HG02840 (cell line): Measurements from ENCODE around the gene PLEKHB1.

Experiments
- ATAC-seq: cut with Tn5 transposase; IDR thresholded peaks from one replicate; pipeline ENCODE4 v1.9.1; 2021; ENCODE audit warnings: mild to moderate bottlenecking, moderate library complexity, moderate number of reproducible peaks; ENCODE audit not compliant: unreplicated experiment, low FRiP score

Gene PLEKHB1

DNA sequence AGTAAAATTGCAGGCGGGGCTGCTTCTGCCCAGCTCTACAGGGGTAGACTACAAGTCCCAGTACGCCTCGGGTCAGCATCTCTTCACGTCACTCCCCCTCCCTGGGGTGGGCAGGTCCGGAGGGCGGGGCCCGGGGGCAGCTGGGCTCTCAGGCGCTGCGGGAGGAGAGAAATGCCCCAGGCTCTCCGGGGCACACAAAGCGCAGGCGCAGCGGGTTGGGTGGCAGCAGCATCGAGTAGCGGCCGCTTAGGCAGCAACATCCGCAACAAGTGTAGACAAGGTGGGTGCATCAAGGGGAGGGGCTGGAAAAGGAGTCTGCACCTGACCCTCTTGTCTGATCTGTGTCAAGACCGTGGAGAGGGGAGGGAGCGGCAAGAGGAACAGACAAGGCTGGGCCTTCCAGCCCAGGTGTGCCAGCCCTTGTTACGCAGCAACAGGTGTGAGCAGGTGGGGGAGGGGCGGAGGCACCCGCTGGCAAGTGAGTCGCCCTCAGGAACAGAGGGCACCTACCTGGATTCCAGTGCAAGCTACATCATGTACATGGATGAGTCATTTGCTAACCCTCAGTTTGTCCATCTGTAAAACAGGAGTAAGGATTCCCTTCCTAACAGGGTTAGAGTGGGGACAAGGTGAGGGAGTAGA lies 1.2 kb downstream of the PLEKHB1 start:
- ATAC-seq = no peak

DNA sequence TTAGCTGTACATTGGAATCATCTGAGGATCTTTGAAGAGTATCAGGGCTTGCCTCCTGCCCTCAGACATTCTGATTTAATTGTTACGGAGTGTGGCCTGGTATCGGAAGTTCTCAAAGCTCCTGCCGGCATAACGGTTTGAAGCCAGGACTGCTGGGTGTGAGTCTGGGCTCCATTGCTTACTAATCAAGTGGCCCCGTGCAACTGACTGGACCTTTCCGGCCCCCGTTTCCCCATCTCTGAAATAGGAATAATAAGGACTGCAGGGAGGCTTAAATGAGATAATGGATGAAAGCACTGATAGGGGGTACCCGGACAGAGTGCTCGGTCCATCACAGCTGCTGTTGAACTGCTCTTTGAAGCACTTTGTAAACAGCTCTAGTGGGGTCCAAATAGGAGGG lies 1.7 kb downstream of the PLEKHB1 start:
- ATAC-seq = no peak

DNA sequence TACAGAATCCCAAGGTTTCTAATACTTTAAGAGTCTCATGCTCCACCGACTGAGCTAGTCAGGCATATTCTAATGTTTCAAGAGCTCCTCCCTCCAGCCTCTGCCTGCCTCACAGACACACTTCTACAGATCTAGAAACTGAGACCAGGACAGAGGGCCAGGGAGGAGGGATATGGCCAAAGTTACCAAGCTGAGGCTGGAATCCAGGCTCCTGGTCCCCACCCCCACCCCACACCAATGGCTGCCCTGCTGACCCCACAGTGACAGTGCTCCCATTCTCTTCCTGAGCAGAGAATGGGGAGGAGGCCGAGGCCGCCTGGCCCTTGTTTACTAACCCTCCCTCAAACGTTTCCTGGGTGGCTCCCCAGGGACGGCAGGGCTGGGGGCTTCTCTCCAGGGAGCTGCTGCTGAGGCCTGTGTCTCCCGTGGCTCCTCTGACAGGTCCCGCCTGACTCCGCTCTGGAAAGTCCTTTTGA lies 2.2 kb downstream of the PLEKHB1 start:
- ATAC-seq = no peak

DNA sequence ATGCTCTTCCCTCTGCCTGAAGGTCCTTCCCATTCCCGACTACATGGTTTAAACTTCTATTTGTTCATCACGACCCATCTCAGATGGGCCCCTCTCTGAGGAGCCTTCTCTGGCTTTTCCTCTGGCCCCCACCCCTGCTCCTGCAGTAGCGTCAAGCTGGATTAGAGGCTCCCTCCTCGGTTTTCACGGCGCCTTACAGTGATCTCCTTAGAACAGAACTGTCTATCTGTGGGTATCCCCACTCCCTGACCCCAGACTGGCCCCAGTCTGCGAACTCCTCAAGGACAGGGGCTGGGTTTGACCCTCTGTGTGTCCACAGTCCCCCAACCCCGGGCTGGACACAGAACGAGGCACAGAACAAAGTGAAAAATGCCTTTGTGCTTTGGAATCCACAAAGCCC lies 2.8 kb downstream of the PLEKHB1 start:
- no peak for ATAC-seq

DNA sequence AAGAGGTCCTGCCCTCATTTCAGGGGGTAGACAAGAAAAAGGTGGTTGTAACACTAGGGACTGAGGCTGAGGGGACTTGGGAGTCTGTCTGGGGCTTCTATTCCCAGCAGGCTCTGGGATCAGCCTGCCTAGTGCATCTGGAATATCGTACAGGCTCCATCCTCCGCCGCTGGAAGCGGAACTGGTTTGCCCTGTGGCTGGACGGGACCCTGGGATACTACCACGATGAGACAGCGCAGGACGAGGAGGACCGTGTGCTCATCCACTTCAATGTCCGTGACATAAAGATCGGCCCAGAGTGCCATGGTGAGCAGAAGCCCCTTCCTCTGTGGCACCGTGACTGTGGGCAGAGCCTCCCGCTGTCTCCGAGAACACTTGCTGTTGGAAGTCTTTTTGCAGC lies 4.0 kb downstream of the PLEKHB1 start:
- no peak for ATAC-seq

DNA sequence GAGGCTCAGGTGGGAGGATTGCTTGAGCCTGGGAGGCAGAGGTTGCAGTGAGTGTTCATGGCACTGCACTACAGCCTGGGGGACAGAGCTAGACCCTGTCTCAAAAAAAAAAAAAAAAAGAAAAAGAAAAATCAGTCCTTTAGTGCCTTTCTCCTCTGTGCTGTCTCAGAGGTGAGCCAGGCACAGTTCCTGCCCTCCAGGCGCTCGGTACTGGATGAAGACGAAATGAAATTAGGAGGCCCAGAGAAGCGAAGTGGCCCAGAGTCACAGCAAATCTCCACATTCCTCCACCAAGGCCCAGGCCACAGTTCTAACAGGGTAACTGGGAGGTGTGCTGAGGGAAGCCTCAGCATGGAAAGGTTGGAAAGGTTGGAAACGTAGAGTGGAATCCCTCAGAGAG lies 4.9 kb downstream of the PLEKHB1 start:
- no peak for ATAC-seq

DNA sequence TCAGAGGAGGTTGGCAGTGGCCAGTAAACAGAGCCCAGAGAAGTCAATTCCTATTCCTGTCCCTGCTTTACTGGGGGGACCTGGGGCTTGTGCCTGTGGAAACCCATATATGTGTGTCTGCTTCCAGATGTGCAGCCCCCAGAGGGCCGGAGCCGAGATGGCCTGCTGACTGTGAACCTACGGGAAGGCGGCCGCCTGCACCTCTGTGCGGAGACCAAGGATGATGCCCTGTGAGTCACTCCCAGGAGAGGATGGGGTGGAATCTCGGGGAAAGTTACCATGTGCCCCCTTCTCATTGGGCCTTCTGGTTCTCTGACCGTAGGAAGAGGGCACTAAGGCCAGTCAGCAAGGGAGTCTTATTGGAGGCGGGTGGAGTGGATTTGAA lies 5.3 kb downstream of the PLEKHB1 start:
- ATAC-seq = no peak

DNA sequence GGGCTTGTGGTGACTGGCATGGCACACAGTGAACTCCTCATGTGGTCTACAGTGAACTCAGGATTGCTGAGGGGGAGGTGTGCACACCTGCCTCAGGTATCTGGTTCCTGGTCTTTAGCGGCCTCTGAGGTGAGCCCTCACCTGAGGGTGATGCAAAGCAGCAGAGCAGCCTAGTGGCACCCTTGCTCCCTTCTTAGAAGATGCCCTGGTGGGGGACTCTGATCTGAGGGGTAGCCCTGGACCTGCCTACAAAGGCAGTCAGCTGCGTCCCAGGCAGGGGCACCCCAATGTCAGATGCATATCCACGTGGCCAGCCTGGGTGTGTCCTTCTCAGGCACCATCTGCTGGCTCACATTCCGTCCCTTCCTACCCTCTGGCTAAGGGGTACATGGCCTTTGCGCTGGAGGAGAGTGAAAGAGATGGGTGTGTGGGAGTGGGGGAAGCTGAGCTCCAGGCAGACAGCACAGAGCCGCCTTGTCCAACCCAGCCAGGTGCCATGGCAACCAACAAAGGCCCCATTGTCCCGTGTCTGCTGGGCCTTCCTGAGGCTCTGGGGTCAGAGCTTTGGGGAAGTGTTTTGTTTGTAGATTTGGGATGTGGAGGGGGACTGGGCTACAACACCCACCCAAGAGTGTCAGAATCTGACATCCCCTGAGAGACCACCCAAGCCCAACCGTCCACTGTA lies 5.8 kb downstream of the PLEKHB1 start:
- no peak for ATAC-seq

DNA sequence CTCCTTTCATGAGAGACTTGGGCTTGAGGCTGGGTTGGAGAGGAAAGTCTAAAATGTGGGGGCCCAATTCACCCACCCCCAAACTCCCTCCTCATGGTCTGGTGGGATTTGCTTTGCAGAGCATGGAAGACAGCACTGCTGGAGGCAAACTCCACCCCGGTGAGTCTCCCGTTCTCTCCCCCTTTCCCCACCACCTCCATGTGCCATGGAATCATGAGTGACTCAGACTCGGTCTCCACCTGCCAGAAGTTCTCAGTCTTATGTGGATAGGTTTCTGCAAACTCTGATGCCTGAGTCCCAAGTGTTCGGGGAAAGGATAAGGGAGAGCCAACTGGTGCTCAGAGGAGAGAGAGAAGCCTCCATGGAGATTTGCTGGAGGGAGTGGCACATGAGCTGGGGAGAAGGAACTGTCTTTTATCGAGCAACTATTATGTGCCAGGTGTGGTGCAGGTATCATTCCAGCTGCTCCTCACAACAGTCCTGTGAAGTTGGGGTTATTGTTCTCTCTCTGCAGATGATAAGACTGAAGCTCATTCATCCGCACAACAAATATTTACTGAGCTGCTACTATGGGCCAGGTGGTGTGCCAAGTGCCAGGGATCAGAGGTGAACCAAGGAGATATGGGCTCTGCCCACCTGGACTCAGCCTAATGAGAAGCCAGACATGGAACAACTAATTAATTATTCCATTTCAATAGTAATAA lies 6.6 kb downstream of the PLEKHB1 start:
- no peak for ATAC-seq

DNA sequence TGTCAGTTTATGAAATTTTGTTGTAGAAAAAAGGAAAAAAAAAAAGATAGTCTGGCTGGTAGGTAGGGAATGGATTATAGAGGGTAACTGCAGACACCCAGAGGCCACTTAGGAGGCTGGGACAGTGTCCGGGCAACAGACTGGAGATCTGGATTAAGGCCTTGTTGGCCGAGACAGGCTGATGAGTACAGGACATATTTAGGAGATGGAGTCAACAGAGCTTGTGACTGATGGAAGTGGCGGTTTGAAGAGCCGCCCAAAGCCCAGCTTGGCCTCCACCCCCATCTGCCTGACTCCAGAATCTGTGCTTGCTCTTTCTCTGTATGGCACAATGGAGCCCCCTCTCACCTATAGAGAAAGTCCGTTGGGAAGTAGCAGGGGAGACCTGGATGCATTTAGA lies 7.6 kb downstream of the PLEKHB1 start:
- no peak for ATAC-seq

DNA sequence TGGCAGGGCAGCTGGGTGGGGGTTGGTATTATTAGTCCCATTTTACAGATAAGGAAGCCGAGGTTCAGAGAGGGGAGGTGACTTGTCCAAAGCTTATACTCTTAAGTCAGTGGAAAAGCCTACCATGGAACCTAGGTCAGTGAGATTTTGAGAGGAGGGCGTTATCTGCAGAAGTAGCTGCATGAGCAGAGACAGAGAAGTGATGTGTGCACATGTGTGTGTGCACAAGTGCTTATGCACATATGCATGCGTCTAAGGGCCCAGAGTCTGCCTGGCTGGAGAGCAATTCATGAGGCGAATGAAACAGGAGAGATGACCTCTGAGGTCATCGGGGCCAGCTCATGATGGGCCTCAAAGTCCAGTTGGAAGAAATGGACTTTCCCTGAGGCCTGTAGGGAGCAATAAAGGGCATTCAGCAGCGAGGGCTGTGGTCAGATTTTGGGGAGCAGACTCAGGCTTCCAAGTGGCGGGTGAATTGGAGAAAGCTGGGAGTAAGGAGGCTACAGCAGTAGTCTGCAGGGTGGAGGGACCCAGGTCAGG lies 8.2 kb downstream of the PLEKHB1 start:
- no peak for ATAC-seq

DNA sequence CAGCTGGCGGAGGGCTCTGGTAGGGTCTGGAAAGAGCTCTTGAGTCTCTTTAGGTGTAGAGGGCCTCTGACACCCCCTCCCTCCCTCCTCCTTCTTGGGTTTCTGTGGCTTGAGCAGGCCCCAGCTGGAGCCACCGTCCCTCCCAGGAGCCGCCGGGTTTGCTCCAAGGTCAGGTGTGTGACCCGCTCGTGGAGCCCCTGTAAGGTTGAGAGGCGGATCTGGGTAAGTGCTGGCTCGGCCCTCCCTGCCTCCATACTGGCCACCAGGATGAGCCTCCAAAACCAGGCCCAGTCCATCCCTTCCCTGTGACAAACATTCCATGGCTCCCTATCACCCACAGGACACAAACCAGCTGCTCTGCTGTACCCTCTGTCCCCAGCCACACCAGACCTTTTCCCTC lies 9.3 kb downstream of the PLEKHB1 start:
- no peak for ATAC-seq

DNA sequence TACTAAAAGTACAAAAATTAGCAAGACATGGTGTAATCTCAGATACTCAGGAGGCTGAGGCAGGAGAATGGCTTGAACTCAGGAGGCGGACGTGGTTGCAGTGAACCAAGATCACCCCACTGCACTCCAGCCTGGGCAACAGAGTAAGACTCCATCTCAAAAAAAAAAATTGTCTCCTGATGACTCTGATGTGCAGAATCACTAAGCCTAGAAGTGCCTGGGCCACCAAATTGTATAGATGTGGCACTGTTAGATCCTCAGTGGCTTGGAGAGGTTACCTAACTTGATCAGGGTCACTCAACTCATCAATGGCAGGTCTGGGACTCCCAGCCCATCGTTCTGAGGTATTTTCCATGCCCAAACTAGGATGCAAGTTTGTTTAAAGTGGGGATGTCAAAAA lies 10.6 kb downstream of the PLEKHB1 start:
- no peak for ATAC-seq

DNA sequence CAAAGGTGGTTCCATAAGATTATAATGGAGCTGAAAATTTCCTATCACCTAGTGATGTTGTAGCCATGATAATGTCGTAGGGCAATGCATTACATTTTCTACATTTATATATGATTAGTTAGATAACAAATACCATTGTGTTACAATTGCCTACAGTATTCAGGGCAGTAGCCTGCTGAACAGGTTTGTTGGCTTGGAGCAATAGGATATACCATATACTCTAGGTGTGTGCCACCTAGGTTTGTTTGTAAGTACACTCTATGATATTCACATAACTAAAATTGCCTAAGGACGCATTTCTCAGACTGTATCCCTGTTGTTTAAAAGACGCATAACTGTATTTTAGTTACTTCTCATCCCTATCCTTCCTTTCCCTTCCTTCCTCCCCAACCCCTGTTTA lies 13.6 kb downstream of the PLEKHB1 start:
- ATAC-seq = no peak

DNA sequence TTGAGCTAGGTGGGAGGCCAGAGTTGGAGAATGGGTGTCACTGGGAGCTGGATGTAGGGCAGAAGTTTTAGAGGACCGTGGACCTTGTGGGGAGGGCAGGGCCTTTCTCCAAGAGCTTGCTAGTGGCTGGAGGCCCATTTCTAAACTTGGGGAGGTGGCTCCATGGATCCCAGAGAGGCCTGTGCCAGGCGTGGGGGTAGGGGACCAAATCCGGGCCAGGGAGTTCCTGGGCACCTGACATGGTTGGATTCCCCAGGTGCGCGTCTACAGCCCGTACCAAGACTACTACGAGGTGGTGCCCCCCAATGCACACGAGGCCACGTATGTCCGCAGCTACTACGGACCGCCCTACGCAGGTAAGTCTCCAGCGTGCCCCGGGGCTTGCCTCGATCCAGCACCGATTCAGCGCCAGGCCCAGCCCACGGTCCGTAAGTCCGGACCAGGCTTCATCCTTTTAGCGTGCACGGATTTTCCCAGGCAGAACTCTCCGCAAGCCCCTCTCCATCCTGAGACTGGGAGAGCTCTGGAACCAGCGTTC lies 14.2 kb downstream of the PLEKHB1 start:
- ATAC-seq = no peak

DNA sequence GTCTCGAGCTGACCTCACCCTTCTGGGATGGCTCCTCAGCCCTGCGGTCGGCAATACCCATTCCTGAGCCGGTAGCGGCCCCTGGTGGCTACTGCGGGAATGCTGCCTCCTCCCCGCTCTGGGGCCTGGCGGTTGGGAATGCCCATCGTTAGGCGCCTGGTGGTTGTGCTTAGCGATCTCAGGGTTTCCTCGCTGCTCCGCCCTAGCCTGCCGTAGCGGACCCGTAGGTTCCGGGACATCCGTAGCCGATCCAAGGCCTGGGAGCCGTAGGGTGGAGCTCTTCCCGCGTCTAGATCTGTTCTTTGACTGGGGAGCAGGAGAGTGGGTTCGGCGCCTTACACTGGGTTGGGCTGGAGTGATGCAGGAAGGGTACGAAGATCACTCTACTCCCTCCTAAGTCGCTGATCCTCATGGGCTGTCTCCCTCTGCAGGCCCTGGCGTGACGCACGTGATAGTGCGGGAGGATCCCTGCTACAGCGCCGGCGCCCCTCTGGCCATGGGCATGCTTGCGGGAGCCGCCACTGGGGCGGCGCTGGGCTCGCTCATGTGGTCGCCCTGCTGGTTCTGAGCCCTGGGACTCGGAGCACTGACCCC lies 14.8 kb downstream of the PLEKHB1 start:
- ATAC-seq = no peak

DNA sequence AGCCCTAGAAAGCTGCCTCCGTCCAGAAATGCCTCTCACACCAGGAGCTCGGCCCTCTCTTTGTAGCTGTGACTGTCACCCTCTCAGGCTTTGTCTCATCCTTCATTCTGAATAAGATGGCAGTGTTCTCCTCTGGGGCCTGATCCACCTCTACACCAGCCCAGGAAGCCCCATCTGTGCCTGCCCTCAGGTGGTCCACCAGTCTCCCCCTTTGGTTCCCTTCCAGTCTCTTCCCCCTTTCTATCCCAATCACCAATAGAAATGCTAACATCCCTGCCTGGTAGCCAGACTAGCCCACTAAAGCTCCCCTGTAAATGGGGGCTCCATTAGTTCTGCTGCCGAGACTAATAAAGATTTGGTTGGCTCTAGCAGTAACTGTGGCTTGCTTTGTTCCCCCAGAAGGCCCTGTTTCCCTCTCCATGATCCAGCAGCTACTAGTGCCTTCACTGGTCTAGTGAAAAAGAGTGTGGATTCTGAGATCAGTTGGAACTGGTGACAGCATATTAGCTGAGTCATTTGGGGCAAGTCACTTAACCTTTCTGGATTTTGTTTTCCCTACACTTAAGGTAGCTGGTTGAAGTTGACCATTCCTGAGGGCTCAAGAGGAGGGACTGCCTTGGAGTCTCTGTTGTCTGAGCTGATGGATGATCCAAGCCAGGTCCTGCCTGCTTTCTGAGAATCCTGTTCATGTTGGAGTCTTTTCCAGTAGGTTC lies 16.2 kb downstream of the PLEKHB1 start:
- ATAC-seq = no peak

DNA sequence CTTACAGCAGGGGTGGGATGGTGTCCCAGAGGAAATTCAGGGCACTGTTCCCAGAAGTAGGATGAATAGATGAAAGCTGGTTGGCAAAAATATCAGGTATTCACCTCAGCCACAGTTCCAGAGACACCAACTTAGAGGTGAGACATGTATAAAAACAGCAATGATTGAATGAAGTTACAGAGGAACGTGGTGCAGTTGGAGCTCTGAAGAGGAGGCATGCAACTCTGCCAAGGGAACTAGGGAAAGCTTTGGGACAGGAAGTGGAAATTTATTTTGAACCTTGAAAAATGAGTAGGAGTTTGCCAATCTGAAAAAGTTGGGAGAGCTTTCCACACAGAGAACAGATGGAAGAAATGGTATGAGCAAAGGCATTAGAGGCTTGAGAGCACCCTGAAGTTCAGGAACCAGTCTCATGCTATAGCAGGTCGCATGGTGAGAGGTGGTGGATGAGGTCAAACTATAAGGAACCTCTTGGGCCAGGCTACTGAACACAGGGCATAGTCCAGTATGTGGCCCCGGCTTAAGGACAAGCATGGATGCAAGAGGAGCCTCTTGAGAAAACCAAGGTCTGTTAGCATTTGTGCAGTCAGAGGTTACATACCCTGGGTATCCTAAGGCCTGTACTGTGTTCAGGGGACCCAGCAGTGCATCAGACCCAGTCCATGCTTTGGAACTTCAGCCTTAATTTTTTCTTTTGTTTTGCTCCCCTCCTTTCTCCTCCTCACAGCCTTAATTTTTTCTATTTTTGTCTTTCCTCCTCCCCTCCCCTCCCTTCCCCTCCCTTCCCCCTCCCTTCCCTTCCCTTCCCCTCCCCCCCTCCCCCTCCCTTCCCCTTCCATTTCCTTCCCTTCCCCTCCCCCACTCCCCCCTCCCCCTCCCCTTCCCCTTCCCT lies 17.5 kb downstream of the PLEKHB1 start:
- no peak for ATAC-seq

DNA sequence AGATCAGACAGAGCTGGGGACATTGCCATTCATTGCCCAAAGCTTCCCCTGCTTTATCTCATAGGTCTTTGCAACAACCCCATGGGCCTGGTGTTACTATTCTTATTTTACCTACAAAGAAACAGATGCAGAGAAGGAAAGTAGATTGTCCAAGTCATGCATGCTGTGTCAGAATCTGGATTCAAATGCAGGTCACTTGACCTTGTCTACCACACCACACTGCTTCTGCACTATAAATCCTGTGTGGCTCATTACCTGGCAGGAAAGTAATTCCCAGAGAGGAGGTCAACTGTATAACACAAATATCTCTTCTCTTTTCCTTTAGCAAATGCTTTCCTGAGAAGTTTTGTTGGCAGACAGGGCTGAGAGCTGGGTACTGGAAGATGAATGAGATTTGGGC lies 18.5 kb downstream of the PLEKHB1 start:
- no peak for ATAC-seq
